ENCODE measurements around the gene MYO1A.
"Not testable (repeated sequence)": the region's sequence is repeated elsewhere in the genome, so short reads cannot be mapped to it uniquely, and the experiment has no call there.

The MYO1A gene

GRCh38 chr12:56991319-56992246 is 58.3 kb downstream of the MYO1A start:
- DNase-seq, result no peak

DNA sequence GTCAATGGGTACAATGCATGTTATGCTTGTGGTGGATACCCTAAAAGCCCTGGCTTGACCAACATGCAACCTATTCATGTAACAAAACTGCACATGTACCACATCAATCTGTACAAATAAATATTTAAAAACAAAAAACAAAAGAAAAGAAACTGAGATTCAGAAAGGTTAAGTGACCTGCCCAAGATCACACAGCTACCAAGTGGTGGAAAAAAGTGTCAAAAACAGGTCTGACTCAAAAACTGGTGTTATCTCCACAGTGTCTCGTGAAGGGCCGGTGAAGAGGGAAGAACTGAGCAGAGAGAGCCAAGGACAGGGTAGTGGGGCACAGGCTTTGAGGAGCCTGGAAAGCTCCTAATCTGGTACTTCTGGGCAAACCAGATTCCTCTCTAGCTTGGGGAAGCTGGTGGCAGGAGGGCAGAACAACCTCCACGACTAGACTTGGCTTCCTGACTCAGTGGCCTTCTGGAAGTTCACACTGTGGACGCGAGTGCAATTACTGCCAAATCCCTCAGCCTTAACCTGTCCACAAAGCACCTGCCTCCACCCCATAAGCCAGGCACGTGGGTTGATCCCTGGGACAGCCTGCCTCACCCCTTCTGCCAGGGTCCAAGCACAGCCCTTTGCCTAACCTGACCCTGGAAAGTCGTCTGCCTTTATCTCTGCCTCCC is 59.1 kb downstream of the MYO1A start:
- no peak for DNase-seq

DNA sequence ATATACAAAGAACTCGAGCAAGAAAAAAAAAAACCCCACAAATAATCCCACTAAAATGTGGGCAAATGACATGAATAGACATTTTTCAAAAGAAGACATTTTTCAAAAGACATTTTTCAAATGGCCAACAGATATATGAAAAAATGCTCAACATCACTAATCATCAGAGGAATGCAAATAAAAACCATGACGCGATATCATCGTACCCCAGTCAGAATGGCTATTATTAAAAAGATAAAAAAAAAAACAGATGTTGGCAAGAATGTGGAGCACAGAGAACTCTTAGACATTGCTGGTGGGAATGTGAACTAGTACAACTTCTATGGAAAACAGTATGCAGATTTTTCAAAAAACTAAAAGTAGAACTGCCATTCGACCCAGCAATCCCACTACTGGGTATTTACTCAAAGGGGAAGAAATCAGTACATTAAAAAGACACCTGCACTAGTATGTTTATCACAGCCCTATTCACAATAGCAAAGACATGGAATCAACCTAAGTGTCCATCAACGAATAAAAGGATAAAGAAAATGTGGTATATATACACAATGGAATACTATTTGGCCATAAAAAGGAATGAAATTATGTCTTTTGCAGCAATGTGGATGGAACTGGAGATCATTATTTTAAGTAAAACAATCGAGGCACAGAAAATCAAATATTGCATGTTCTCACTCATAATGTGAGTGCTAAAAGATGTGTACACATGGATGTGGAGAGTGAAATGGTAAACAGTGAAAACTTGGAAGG is 59.9 kb downstream of the MYO1A start:
- DNase-seq, result peak; percentile 68

- DNase-seq, result no peak
Measured at GRCh38 chr12:56988207-56988739, 61.7 kb downstream of the MYO1A start.

DNA sequence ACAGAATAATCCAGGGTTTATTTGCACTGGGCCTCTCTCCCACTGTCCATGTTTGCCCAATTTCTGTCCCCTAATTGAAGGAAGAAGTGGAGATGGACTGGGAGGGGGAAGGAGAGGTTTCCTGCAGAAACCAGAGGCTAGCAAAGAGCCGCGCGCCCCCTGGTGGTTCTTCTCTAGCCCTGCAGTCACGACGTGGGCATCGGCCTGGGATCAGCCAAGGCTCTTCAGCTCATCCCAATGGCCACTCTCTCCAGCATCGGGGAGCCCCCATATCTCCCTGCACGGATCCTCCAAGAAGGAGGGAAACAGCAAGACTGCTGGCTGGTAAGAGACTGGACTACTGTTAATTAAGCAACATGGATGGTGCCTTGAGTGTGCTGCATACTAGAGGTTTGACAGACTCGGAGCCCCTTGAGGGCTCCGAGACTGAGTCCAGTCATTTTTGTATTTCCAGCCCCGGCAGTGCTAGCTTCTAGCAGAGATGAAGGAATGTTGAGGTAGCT is 62.3 kb downstream of the MYO1A start:
- peak; percentile 75 for DNase-seq

- no peak for DNase-seq
Measured at GRCh38 chr12:56987011-56987410, 62.9 kb downstream of the MYO1A start.

GRCh38 chr12:56985714-56986113 is 64.2 kb downstream of the MYO1A start:
- peak; percentile 54 for DNase-seq

DNA sequence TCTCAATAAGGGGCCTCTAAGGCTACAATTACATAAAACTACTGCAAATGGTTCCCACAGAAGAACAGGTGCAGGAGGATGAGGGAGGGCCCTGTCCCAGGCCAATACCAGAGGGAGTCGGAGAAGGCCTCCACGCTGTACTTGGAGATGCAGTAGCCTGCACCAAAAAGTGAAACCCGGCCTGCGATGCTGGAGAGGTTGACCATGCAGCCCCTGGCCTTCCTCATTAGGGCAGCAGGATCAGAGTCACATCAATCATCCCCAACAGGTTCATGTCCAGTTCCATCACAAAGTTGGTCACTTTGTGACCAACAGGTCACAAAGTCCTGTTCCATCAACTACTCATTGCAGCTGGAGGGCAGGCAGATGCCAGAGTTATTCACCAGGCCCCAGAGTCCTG is 66.5 kb downstream of the MYO1A start:
- DNase-seq, result no peak

- not testable (repeated sequence) for DNase-seq
Measured at GRCh38 chr12:56982578-56983236, 67.2 kb downstream of the MYO1A start.

DNA sequence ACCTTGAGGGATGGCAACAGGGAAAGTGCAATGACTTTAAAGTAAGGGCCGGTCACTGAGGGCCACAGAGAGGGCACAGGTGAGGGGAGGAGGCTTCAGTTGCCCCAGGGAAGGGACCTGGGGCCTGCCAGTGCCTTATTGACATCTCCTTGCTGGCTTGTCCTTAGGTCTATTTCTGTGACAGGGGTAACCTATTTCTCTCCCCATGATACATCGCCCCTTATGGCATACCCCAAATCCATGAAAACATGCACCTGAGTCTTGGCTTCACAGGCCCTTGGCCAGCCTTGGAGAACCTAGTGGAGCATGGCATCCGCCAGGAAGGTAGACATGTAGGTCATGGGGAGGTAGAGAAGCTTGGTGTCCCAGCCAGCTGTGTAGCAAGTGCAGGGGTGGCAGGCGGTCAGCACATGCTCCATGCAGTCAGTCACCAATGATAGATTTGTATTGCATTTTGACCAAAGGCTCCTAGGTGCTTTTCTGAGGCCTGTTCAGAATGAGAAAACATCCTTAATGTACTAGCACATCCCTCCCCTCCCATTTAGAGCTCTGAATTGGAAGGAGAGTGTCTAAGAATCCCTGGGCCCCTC is 68.9 kb downstream of the MYO1A start:
- DNase-seq, result no peak

- no peak for DNase-seq
Measured at GRCh38 chr12:56980268-56980667, 69.7 kb downstream of the MYO1A start.

DNA sequence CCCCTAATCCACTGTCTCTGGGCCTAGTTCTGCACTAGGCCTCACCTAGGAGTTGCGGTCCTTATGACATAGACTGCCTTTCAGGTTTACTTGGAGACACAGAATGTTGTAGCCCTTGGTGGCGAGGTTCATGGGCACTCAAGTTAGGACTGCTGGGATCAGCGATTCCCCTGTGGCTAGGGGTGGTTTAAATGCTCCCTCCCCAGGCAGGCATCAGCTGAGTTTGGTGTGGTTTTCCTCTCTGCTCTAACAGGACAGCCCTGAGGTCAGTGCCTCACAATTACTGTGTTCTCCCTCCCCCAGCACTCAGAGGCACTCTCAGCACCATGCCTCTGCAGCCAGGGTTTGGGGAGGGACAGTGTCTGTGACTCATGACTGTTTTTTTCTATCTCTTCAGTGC is 70.3 kb downstream of the MYO1A start:
- no peak for DNase-seq

All from EL (cell line).